GM19035 (cell line): ENCODE measurements around the gene TRPM5.

ENCODE experiments used
- ATAC-seq: cut with Tn5 transposase; IDR thresholded peaks from one replicate; pipeline ENCODE4 v1.9.1; 2021; ENCODE audit not compliant: unreplicated experiment

TRPM5 gene

GRCh38 chr11:2459016-2459725 lies 14.9 kb upstream of the TRPM5 start:
- ATAC-seq: no peak

GRCh38 chr11:2458321-2458720 lies 14.0 kb upstream of the TRPM5 start:
- ATAC-seq: no peak

- ATAC-seq: no peak
These were observed 9.1 kb upstream of the TRPM5 start for GRCh38 chr11:2453436-2453835.

- ATAC-seq: no peak
These were observed 8.2 kb upstream of the TRPM5 start for GRCh38 chr11:2452321-2453012.

- no peak for ATAC-seq
These were observed 7.6 kb upstream of the TRPM5 start for GRCh38 chr11:2451916-2452315.

- no peak for ATAC-seq
These were observed 7.0 kb upstream of the TRPM5 start for GRCh38 chr11:2451336-2451735.

- no peak for ATAC-seq
These were observed 6.2 kb upstream of the TRPM5 start for GRCh38 chr11:2450321-2451041.

- ATAC-seq: no peak
These were observed 5.4 kb upstream of the TRPM5 start for GRCh38 chr11:2449548-2450320.

- no peak for ATAC-seq
These were observed 4.6 kb upstream of the TRPM5 start for GRCh38 chr11:2448661-2449547.

GRCh38 chr11:2447951-2448650 lies 3.8 kb upstream of the TRPM5 start:
- no peak for ATAC-seq

- ATAC-seq: no peak
These were observed 3.1 kb upstream of the TRPM5 start for GRCh38 chr11:2447253-2447950.

- ATAC-seq: no peak
These were observed 2.4 kb upstream of the TRPM5 start for GRCh38 chr11:2446590-2447252.

GRCh38 chr11:2445746-2446551 lies 1.6 kb upstream of the TRPM5 start:
- ATAC-seq: no peak

- ATAC-seq: no peak
These were observed 769 bp upstream of the TRPM5 start, which contains the start of gene KCNQ1 for GRCh38 chr11:2444821-2445745. TSS of gene KCNQ1 (plus strand) at chr11:2445008. CDS start at chr11:2445099, 91 bp downstream.

- no peak for ATAC-seq
These were observed 908 bp downstream of the TRPM5 start for GRCh38 chr11:2443406-2443805.

GRCh38 chr11:2442589-2442988 lies 1.7 kb downstream of the TRPM5 start:
- no peak for ATAC-seq

- no peak for ATAC-seq
These were observed 3.1 kb downstream of the TRPM5 start for GRCh38 chr11:2441171-2441570.
